Smooth muscle cell (in vitro differentiated cells): Measurements from ENCODE around the gene SLC34A1. TPM values are rescaled to one million over a fixed set of nuclear protein-coding genes. Genes with fewer than 3 reads are reported as not detected.

ENCODE experiments used
- DNase-seq: peaks from one replicate; lab custom pipeline; 2025; ENCODE audit not compliant: unreplicated experiment; lab: John Stamatoyannopoulos, UW
- H2AFZ ChIP-seq: fragments of 200-600 bp; sonication (generic); 2 replicates; pipeline ENCODE4 v1.6.0; 2016; ENCODE audit warnings: antibody characterized with exemption, low read depth, mild to moderate bottlenecking
- H3F3A ChIP-seq: fragments of 200-600 bp; sonication (generic); 2 replicates; pipeline ENCODE4 v1.6.0; 2017; ENCODE audit warnings: antibody characterized with exemption, low read depth
- H3K27ac ChIP-seq: fragments of 200-600 bp; sonication (generic); 2 replicates; pipeline ENCODE4 v1.5.1; 2016; ENCODE audit warnings: low read depth, mild to moderate bottlenecking
- H3K27me3 ChIP-seq: fragments of 200-600 bp; sonication (generic); 2 replicates; pipeline ENCODE4 v1.6.1; 2016; ENCODE audit warnings: low read depth, mild to moderate bottlenecking
- H3K36me3 ChIP-seq: fragments of 200-600 bp; sonication (generic); 2 replicates; pipeline ENCODE4 v1.5.1; 2016; ENCODE audit warnings: low read depth
- H3K4me1 ChIP-seq: fragments of 200-600 bp; sonication (generic); 2 replicates; pipeline ENCODE4 v1.5.1; 2016; ENCODE audit warnings: low read depth
- H3K4me2 ChIP-seq: fragments of 200-600 bp; sonication (generic); 2 replicates; pipeline ENCODE4 v1.6.0; 2016; ENCODE audit warnings: mild to moderate bottlenecking
- H3K4me3 ChIP-seq: fragments of 200-600 bp; sonication (generic); 2 replicates; pipeline ENCODE4 v1.5.1; 2016; ENCODE audit warnings: mild to moderate bottlenecking
- H3K79me2 ChIP-seq: fragments of 200-600 bp; sonication (generic); 2 replicates; pipeline ENCODE4 v1.6.0; 2016; ENCODE audit warnings: low read depth, mild to moderate bottlenecking
- H3K9ac ChIP-seq: fragments of 200-600 bp; sonication (generic); 2 replicates; pipeline ENCODE4 v1.6.0; 2016; ENCODE audit warnings: low read depth
- H3K9me3 ChIP-seq: fragments of 200-600 bp; sonication (generic); replicated peaks from 2 replicates; pipeline ENCODE4 v1.5.1; 2016; ENCODE audit warnings: low read depth
- H4K20me1 ChIP-seq: fragments of 200-600 bp; sonication (generic); 2 replicates; pipeline ENCODE4 v1.6.0; 2016; ENCODE audit warnings: low read depth
- WGBS: methylation state at CpG from one replicate; pipeline ENCODE4 v1.1.7; 2016; ENCODE audit warnings: low lambda C conversion rate; 5-methylcytosine and 5-hydroxymethylcytosine counted together
- polyA plus RNA-seq: library from polyadenylated mRNA; unstranded; fragments of >200 nt; fragmentation: Nextera tagmentation; extraction: Ambion mirVana; gene quantifications from 2 replicates; pipeline ENCODE4 v1.2.1, GENCODE V29; 2016
- total RNA-seq: library from RNA; depleted of rRNA; stranded (reverse); fragments of >200 nt; gene quantifications from 2 replicates; pipeline ENCODE4 v1.2.3, GENCODE V29; 2014
- TF ChIP-seq, protein P1 (sequence below): fragments of 200-600 bp; sonication (generic); IDR thresholded peaks from 2 replicates; pipeline ENCODE4 v1.5.1; 2017; ENCODE audit warnings: borderline replicate concordance, mild to moderate bottlenecking, antibody characterized with exemption; ENCODE audit not compliant: insufficient read depth, poor library complexity, severe bottlenecking

Gene SLC34A1
- total and polyA plus RNA-seq, 2 experiments from 2014 or later: not detected

- H3K27me3 ChIP-seq: no peaks in the 10 kb centered on the region
- no peak overlapping the region for H3K4me3 ChIP-seq
- TF ChIP-seq, protein P1, sequence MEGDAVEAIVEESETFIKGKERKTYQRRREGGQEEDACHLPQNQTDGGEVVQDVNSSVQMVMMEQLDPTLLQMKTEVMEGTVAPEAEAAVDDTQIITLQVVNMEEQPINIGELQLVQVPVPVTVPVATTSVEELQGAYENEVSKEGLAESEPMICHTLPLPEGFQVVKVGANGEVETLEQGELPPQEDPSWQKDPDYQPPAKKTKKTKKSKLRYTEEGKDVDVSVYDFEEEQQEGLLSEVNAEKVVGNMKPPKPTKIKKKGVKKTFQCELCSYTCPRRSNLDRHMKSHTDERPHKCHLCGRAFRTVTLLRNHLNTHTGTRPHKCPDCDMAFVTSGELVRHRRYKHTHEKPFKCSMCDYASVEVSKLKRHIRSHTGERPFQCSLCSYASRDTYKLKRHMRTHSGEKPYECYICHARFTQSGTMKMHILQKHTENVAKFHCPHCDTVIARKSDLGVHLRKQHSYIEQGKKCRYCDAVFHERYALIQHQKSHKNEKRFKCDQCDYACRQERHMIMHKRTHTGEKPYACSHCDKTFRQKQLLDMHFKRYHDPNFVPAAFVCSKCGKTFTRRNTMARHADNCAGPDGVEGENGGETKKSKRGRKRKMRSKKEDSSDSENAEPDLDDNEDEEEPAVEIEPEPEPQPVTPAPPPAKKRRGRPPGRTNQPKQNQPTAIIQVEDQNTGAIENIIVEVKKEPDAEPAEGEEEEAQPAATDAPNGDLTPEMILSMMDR: no peak
- H3F3A ChIP-seq: peaks cover 9% of the 10 kb centered on the region
- H3K9me3 ChIP-seq: no peaks in the 10 kb centered on the region
- H3K79me2 ChIP-seq: no peaks in the 10 kb centered on the region
- no peak overlapping the region for H3K9ac ChIP-seq
- DNase-seq: no peak
- H2AFZ ChIP-seq: no peak overlapping the region
- 92% methylated on average over 7 of the region's 7 CpGs for WGBS
- H3K27ac ChIP-seq: no peak overlapping the region
- no peak overlapping the region for H3K4me2 ChIP-seq
- H4K20me1 ChIP-seq: peaks cover 12% of the 10 kb centered on the region
- H3K36me3 ChIP-seq: no peaks in the 10 kb centered on the region
- peaks cover 13% of the 10 kb centered on the region for H3K4me1 ChIP-seq
These were observed 60.1 kb downstream of the SLC34A1 start for GRCh38 chr5:177444106-177445051.

GRCh38 chr5:177445052-177445916, 61.0 kb downstream of the SLC34A1 start:
- Histone ChIP-seq H3K9me3 (no peaks in the 10 kb centered on the region), H3K4me1 (peaks cover 13% of the 10 kb centered on the region), H3K4me2 (peak overlapping the region; percentile 97), H3K79me2 (no peaks in the 10 kb centered on the region), H3F3A (peaks cover 9% of the 10 kb centered on the region), H4K20me1 (peaks cover 12% of the 10 kb centered on the region), H3K36me3 (no peaks in the 10 kb centered on the region), H2AFZ (no peak overlapping the region), H3K9ac (no peak overlapping the region), H3K27ac (no peak overlapping the region), H3K4me3 (peak overlapping the region; percentile 85), H3K27me3 (no peaks in the 10 kb centered on the region)
- no peak for DNase-seq
- TF ChIP-seq, protein P1: no peak
- WGBS: 78% methylated on average over 10 of the region's 10 CpGs

GRCh38 chr5:177445917-177446199, 61.6 kb downstream of the SLC34A1 start:
- Histone ChIP-seq H3K36me3 (no peaks in the 10 kb centered on the region), H3K4me1 (peaks cover 13% of the 10 kb centered on the region), H3K27me3 (no peaks in the 10 kb centered on the region), H2AFZ (no peak overlapping the region), H3F3A (peaks cover 9% of the 10 kb centered on the region), H3K79me2 (no peaks in the 10 kb centered on the region), H3K4me3 (peak overlapping the region; percentile 85), H3K9me3 (no peaks in the 10 kb centered on the region), H3K4me2 (peak overlapping the region; percentile 97), H3K27ac (no peak overlapping the region), H4K20me1 (peaks cover 12% of the 10 kb centered on the region), H3K9ac (no peak overlapping the region)
- TF ChIP-seq, protein P1: no peak
- DNase-seq: no peak
- 45% methylated on average over 8 of the region's 8 CpGs for WGBS
